ENCODE measurements around the gene SFXN3.

SFXN3 gene

DNA sequence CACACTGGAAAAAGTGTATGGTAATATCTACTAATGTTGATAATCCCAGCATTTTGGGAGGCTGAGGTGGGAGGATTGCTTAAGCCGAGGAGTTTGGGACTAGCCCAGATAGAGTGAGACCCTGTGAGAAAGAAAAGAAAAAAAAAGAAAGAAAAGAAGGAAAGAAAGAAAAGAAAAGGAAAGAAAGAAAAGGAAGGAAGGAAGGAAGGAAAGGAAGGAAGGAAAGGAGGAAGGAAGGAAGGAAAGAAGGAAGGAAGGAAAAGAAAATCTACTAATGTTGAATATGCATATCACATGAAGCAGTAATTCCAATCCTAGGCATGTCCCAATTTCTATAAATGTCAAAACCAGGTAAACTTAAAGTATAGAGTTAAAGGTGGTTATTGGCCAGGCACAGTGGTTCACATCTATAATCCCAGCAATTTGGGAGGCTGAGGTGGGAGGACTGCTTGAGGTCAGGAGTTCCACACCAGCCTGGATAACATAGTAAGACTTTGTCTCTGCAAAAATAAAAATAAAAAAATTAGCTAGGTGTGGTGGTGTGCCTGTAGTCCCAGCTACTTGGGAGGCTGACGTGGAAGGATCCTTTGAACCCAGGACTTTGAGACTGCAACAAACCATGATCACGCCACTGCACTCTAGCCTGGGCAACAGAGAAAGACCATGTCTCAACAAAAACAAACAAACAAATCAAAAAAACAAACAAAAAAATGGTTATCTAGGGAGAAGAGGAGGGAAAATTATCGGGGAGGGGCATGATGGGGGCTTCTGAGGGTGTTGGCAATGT lies 25.5 kb downstream of the SFXN3 start:
- no peak for ATAC-seq
- TF ChIP-seq GLIS3 (CRISPR knock-in tag; IDR thresholded peaks at IDR 0.05) (no peak), ZNF70 (CRISPR knock-in tag; IDR thresholded peaks at IDR 0.05) (no peak), ZFP30 (CRISPR knock-in tag; IDR thresholded peaks at IDR 0.05) (no peak), ISL1 (CRISPR knock-in tag; IDR thresholded peaks at IDR 0.05) (no peak), ZNF8 (CRISPR knock-in tag; IDR thresholded peaks at IDR 0.05) (no peak), RARB (CRISPR knock-in tag; IDR thresholded peaks at IDR 0.05) (no peak), OSR1 (CRISPR knock-in tag; IDR thresholded peaks at IDR 0.05) (no peak), ZFP3 (CRISPR knock-in tag; IDR thresholded peaks at IDR 0.05) (no peak), CSDC2 (CRISPR knock-in tag; IDR thresholded peaks at IDR 0.05) (no peak), SNAI2 (CRISPR knock-in tag; IDR thresholded peaks at IDR 0.05) (no peak), ZNF565 (CRISPR knock-in tag; conservative IDR thresholded peaks at IDR 0.05; ENCODE audit: low read depth) (no peak), ZC3H10 (CRISPR knock-in tag; IDR thresholded peaks at IDR 0.05) (no peak), ESRRG (CRISPR knock-in tag; IDR thresholded peaks at IDR 0.05) (no peak)
- TF ChIP-seq, protein P1, sequence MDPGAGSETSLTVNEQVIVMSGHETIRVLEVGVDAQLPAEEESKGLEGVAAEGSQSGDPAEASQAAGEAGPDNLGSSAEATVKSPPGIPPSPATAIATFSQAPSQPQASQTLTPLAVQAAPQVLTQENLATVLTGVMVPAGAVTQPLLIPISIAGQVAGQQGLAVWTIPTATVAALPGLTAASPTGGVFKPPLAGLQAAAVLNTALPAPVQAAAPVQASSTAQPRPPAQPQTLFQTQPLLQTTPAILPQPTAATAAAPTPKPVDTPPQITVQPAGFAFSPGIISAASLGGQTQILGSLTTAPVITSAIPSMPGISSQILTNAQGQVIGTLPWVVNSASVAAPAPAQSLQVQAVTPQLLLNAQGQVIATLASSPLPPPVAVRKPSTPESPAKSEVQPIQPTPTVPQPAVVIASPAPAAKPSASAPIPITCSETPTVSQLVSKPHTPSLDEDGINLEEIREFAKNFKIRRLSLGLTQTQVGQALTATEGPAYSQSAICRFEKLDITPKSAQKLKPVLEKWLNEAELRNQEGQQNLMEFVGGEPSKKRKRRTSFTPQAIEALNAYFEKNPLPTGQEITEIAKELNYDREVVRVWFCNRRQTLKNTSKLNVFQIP (CRISPR knock-in tag; IDR thresholded peaks at IDR 0.05; ENCODE audit: borderline replicate concordance, low read depth) = no peak
- TF ChIP-seq, protein P2, sequence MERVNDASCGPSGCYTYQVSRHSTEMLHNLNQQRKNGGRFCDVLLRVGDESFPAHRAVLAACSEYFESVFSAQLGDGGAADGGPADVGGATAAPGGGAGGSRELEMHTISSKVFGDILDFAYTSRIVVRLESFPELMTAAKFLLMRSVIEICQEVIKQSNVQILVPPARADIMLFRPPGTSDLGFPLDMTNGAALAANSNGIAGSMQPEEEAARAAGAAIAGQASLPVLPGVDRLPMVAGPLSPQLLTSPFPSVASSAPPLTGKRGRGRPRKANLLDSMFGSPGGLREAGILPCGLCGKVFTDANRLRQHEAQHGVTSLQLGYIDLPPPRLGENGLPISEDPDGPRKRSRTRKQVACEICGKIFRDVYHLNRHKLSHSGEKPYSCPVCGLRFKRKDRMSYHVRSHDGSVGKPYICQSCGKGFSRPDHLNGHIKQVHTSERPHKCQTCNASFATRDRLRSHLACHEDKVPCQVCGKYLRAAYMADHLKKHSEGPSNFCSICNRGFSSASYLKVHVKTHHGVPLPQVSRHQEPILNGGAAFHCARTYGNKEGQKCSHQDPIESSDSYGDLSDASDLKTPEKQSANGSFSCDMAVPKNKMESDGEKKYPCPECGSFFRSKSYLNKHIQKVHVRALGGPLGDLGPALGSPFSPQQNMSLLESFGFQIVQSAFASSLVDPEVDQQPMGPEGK (CRISPR knock-in tag; IDR thresholded peaks at IDR 0.05; ENCODE audit: borderline replicate concordance) = no peak

DNA sequence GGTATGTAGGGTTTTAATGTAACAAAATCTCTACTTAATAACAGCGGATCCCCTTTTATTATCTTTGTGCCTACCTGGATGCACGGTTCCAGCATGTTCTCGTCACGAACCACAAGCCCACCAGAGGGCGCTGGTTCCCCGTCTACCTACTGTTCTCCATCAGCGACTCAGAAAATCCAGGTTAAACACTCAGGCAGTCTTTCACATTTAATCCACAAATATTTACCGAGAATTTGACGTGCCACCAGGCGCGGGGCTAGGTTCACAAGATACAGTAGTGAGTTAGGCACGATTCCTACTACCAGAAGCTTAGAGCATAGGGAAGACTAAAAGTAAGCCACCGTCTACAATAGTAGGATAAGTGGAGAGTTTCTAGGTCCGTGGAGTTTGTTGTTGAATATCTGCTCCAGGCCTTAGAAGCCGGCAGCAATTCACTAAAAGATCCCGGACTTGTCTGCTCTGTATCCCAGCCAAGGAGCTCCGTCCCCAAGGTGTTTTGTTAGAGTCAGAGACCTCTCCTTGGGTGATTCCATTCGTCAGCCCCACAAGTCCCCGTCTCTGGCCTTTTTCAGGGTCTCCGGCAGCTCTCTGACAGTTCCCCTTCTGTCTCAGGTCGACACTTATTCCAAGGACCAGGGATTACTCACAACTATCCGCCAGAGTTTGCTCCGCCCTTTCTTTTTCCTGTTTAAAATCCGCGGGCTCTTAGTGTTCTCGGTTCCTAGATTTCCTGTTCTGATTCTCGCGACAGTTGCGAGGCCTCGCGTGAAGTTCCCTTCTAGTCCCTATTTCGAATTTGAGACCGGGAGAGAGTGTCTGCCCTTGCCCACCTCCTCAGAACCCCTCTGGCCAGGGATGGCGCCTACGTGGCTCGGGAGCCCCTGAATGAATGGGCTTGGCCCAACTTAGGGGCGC lies 29.3 kb downstream of the SFXN3 start:
- ATAC-seq = peak; percentile 84
- TF ChIP-seq, protein P1 (CRISPR knock-in tag; IDR thresholded peaks at IDR 0.05; ENCODE audit: borderline replicate concordance, low read depth) = no peak
- TF ChIP-seq ZNF565 (CRISPR knock-in tag; conservative IDR thresholded peaks at IDR 0.05; ENCODE audit: low read depth) (no peak), ZC3H10 (CRISPR knock-in tag; IDR thresholded peaks at IDR 0.05) (no peak), CSDC2 (CRISPR knock-in tag; IDR thresholded peaks at IDR 0.05) (no peak), TOX (CRISPR knock-in tag; IDR thresholded peaks at IDR 0.05; ENCODE audit: borderline replicate concordance) (no peak), ZFP3 (CRISPR knock-in tag; IDR thresholded peaks at IDR 0.05) (no peak), ESRRG (CRISPR knock-in tag; IDR thresholded peaks at IDR 0.05) (no peak), SNAI2 (CRISPR knock-in tag; IDR thresholded peaks at IDR 0.05) (no peak), BACH2 (CRISPR knock-in tag; IDR thresholded peaks at IDR 0.05; ENCODE audit: borderline replicate concordance) (no peak), ZNF70 (CRISPR knock-in tag; IDR thresholded peaks at IDR 0.05) (no peak), OSR1 (CRISPR knock-in tag; IDR thresholded peaks at IDR 0.05) (no peak), RARB (CRISPR knock-in tag; IDR thresholded peaks at IDR 0.05) (no peak), GLIS3 (CRISPR knock-in tag; IDR thresholded peaks at IDR 0.05) (no peak), ZFP30 (CRISPR knock-in tag; IDR thresholded peaks at IDR 0.05) (no peak)
- TF ChIP-seq, protein P2 (CRISPR knock-in tag; IDR thresholded peaks at IDR 0.05; ENCODE audit: borderline replicate concordance) = no peak
- TF ChIP-seq, protein P3, sequence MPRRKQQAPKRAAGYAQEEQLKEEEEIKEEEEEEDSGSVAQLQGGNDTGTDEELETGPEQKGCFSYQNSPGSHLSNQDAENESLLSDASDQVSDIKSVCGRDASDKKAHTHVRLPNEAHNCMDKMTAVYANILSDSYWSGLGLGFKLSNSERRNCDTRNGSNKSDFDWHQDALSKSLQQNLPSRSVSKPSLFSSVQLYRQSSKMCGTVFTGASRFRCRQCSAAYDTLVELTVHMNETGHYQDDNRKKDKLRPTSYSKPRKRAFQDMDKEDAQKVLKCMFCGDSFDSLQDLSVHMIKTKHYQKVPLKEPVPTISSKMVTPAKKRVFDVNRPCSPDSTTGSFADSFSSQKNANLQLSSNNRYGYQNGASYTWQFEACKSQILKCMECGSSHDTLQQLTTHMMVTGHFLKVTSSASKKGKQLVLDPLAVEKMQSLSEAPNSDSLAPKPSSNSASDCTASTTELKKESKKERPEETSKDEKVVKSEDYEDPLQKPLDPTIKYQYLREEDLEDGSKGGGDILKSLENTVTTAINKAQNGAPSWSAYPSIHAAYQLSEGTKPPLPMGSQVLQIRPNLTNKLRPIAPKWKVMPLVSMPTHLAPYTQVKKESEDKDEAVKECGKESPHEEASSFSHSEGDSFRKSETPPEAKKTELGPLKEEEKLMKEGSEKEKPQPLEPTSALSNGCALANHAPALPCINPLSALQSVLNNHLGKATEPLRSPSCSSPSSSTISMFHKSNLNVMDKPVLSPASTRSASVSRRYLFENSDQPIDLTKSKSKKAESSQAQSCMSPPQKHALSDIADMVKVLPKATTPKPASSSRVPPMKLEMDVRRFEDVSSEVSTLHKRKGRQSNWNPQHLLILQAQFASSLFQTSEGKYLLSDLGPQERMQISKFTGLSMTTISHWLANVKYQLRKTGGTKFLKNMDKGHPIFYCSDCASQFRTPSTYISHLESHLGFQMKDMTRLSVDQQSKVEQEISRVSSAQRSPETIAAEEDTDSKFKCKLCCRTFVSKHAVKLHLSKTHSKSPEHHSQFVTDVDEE (CRISPR knock-in tag; IDR thresholded peaks at IDR 0.05) = no peak
